ENCODE results near the gene KLHL22.

DNA sequence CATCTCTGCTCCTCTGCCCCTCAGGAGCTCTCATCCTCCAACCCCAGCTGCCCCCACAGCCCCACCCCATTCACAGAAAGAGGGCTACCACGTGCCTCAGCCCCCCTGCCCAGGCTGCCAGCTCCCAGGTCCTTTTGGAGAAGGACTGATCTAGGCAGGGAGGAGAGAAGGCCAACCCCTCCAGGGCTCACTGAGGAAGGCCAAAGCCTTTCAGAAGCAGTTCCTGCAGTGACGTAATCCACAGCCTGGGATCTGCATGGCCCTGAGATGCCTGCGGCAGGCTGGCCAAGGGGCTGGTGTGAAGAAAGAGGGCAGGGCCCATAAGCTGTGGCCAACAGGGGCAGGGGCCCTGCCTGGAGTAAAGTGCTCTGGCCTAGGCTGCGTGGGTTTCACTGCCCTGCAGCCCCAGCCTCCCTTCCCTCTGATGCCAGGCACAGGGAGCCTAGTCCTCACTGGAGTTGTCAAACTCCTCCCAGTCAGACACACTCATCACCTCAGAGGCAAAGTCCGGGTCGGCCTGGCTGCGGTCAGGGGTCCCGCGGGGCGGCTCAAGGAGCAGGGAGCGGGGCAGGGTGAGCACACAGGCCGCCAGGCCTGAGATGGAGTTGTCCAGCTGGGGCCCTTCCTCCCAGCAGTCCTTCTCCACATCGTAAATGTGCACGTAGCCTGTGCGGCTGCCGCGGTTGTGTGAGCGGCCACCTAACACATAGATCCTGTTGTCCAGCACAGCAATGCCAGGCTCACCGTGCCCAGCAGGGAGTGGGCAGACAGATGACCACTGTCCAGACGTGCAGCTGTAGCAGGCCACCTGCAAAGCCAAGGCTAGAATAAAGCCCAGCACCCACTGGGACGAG lies 53.7 kb downstream of the KLHL22 start:
- TF ChIP-seq POLR2A (IDR thresholded peaks at IDR 0.05; ENCODE audit: low read depth, low read length): no peak
- TF ChIP-seq, protein P1, sequence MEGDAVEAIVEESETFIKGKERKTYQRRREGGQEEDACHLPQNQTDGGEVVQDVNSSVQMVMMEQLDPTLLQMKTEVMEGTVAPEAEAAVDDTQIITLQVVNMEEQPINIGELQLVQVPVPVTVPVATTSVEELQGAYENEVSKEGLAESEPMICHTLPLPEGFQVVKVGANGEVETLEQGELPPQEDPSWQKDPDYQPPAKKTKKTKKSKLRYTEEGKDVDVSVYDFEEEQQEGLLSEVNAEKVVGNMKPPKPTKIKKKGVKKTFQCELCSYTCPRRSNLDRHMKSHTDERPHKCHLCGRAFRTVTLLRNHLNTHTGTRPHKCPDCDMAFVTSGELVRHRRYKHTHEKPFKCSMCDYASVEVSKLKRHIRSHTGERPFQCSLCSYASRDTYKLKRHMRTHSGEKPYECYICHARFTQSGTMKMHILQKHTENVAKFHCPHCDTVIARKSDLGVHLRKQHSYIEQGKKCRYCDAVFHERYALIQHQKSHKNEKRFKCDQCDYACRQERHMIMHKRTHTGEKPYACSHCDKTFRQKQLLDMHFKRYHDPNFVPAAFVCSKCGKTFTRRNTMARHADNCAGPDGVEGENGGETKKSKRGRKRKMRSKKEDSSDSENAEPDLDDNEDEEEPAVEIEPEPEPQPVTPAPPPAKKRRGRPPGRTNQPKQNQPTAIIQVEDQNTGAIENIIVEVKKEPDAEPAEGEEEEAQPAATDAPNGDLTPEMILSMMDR (IDR thresholded peaks at IDR 0.05; ENCODE audit: extremely low read depth in 1 of 2, insufficient read depth in 1 of 2, low read depth in 1 of 2, low read length in 2 of 2): no peak
- TF ChIP-seq POLR2AphosphoS5 (IDR thresholded peaks at IDR 0.05; ENCODE audit: insufficient read depth, low read depth, low read length): no peak
- no peak for TF ChIP-seq EZH2 (IDR thresholded peaks at IDR 0.05; ENCODE audit: borderline replicate concordance, low read depth, low read length, severe bottlenecking)
- TF ChIP-seq, protein P2, sequence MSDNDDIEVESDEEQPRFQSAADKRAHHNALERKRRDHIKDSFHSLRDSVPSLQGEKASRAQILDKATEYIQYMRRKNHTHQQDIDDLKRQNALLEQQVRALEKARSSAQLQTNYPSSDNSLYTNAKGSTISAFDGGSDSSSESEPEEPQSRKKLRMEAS (IDR thresholded peaks at IDR 0.05; ENCODE audit: insufficient read depth, insufficient read length): no peak

Measured in endothelial cell of umbilical vein (primary cell).